BE2C (cell line): ENCODE results near the gene TDRD15.
A peak's percentile ranks its signal among the peaks of the same experiment; 100 is the strongest.

Experiments
- DNase-seq: peaks from one replicate; pipeline ENCODE4 v3.0.0-alpha.2; 2020
- H3K27me3 ChIP-seq: fragments of 250-450 bp; sonication (Bioruptor Pico); 2 replicates; pipeline ENCODE4 v1.5.1; 2020; ENCODE audit warnings: mild to moderate bottlenecking
- H3K36me3 ChIP-seq: fragments of 250-450 bp; sonication (Bioruptor Pico); 2 replicates; pipeline ENCODE4 v1.5.1; 2020; ENCODE audit warnings: mild to moderate bottlenecking
- H3K4me1 ChIP-seq: fragments of 250-450 bp; sonication (Bioruptor Pico); 2 replicates; pipeline ENCODE4 v1.5.1; 2020
- H3K4me3 ChIP-seq: 2 replicates; pipeline ENCODE4 v1.5.1; 2011; ENCODE audit warnings: low read depth, low read length
- H3K9me3 ChIP-seq: fragments of 250-450 bp; sonication (Bioruptor Pico); 2 replicates; pipeline ENCODE4 v1.5.1; 2020
- CTCF ChIP-seq: IDR thresholded peaks from 2 replicates; pipeline ENCODE4 v1.5.1; 2012; ENCODE audit warnings: mild to moderate bottlenecking, low read depth, low read length

TDRD15 gene

DNA sequence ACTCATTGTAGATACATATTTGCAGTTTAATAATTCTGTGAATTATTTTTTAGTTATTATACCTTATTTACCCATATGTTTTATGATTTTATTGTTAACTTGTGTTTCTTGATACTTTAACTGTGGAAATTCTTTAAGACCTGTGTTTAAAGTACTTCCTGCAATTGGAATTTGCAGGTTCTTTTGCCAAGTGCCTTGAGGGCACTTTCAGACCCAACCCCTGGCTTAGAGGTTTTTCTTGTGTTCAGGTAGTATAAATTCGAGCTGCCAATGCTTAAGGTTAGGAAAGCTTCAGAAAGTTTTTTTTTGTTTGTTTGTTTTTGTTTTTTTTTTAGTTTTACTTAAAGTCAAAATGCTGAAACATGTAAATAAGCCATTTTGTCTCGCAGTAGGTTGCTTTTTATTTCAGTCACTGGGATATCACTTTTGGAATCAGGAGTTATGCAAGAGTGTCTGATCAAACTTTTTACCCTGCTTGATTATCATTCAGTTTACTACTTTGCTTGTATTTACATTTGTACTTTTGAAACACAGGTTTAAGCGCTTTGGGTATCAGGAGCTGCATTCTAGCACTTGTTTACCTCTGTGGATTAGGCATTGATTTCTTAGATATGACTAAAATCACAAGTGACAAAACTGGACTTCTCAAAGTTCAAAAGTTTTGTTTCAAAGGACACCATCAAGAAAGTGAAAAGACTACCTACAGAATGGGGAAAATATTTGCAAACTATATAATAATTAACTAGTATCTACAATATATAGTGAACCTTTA, 31.8 kb downstream of the TDRD15 start:
- TF ChIP-seq CTCF = no peak
- Histone ChIP-seq H3K9me3 (no peaks in the 10 kb centered on the region), H3K36me3 (no peaks in the 10 kb centered on the region), H3K27me3 (no peaks in the 10 kb centered on the region), H3K4me1 (no peaks in the 10 kb centered on the region; the same call in 1 of the 2 replicates), H3K4me3 (no peak overlapping the region)
- DNase-seq = no peak

- Histone ChIP-seq H3K4me1 (no peaks in the 10 kb centered on the region), H3K36me3 (no peaks in the 10 kb centered on the region), H3K4me3 (no peak overlapping the region), H3K27me3 (no peaks in the 10 kb centered on the region), H3K9me3 (no peaks in the 10 kb centered on the region)
- no peak for DNase-seq
- TF ChIP-seq CTCF = no peak
Measured at GRCh38 chr2:21161122-21161521, 37.4 kb downstream of the TDRD15 start.

DNA sequence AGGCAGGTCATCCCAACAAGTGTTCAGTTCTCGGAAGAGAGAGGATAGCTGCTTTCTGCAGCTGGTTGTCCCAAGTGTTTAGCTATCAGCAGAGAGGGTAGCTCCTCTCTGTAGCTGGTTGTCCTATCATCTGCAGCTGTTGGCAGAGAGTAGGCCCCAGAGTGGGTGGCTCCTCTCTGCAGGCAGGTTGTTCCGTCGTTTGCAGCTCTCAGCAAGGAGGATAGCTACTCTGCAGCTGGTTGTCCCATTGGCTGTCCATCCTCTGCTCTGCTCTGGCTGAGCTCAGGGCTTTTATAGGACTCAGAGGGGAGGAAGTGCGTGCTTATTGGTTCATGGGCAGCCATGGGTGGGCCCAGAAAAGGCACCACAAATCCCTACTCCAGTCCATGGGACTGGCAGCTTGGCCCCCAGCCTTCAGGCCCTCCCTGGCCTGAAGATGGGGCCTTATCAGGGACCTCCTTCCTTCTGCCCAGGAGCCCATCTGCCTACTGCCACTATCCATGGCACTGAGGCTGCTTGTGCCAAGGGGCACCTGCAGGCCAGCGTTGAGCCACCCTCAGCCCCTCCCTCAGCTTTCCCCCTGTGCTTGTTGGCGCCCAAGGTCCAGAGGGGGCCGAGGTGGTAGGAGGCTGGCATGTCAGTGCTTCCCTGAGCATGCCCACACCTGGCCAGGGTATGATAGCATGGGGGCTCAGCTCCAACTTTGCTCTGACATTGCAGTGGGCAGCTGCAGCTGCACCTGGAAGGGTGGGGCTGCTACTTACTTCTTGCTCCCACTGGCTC, 38.3 kb downstream of the TDRD15 start:
- Histone ChIP-seq H3K27me3 (no peaks in the 10 kb centered on the region), H3K4me1 (no peaks in the 10 kb centered on the region), H3K9me3 (no peaks in the 10 kb centered on the region), H3K36me3 (no peaks in the 10 kb centered on the region), H3K4me3 (no peak overlapping the region)
- no peak for TF ChIP-seq CTCF
- no peak for DNase-seq

- TF ChIP-seq CTCF = no peak
- no peaks in the 10 kb centered on the region for H3K36me3 ChIP-seq
Measured at GRCh38 chr2:21162615-21162878, 38.8 kb downstream of the TDRD15 start.

DNA sequence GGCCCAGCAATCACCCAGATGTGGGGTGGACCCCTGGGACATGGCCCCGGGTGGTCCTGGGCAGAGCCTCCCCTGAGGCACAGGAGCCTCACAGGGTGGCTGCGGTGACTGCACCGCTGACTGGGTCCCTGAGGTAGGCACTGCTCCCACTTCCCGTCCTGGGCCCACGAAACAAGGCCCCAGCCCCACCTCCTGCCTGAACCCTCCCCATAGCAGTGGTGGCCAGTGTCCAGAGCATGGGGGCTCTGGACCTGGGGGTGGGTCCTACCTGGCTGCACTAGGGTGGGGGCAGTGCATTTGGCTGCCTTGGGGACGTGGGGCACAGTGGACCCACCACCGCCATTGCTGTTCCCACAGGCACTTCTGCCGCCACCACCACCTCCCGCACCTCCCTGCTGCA, 39.4 kb downstream of the TDRD15 start:
- Histone ChIP-seq H3K27me3 (no peaks in the 10 kb centered on the region), H3K4me3 (no peak overlapping the region), H3K4me1 (no peaks in the 10 kb centered on the region), H3K36me3 (no peaks in the 10 kb centered on the region), H3K9me3 (no peaks in the 10 kb centered on the region)
- DNase-seq = no peak
- no peak for TF ChIP-seq CTCF

More at GRCh38 chr2:21162615-21162878, 38.8 kb downstream of the TDRD15 start:
- no peak overlapping the region for H3K4me3 ChIP-seq
- no peaks in the 10 kb centered on the region for H3K4me1 ChIP-seq
- no peaks in the 10 kb centered on the region for H3K9me3 ChIP-seq
- no peaks in the 10 kb centered on the region for H3K27me3 ChIP-seq
- no peak for DNase-seq

DNA sequence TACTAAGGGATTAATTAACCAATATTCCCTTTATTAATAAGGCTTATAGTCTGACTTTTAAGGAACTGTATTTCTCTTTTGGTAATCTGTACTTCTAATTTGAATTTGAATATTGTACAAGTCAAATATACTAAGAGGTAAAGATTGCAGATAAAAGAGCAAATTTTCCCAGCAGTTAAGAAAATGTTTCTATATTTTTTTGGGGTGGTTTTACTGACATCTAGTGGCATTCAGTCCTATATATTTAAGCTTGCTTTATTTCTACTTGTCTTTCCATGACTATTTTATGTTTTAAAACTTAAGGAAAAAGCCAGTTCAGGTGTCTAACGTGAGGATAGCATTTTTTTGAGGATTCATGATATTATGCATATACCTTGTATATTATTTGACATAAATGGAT, 41.6 kb downstream of the TDRD15 start:
- no peak overlapping the region for H3K4me3 ChIP-seq
- no peak for DNase-seq
- H3K36me3 ChIP-seq = no peaks in the 10 kb centered on the region
- H3K9me3 ChIP-seq = no peaks in the 10 kb centered on the region
- no peaks in the 10 kb centered on the region for H3K27me3 ChIP-seq
- TF ChIP-seq CTCF = peak; percentile 43
- H3K4me1 ChIP-seq = no peaks in the 10 kb centered on the region
